Upper lobe of left lung (tissue), 4 donors: Measurements from ENCODE around the gene DENND1A.

Experiments used
- POLR2AphosphoS5 ChIP-seq, 2 donors: sonication (generic); formaldehyde crosslinking; IDR thresholded peaks; one replicate each; pipeline ENCODE4 v1.5.1; 2017; ENCODE audit warnings: antibody characterized with exemption in 2 of 2
- TF ChIP-seq, protein P1 (sequence below), 6 experiments: fragments of 450-650 bp in 4 of 6; fragments of 200-600 bp in 2 of 6; sonication (generic) in 2 of 6; IDR thresholded peaks; one replicate each; pipeline ENCODE4 v1.5.1; 2016 to 2019; ENCODE audit warnings: antibody characterized with exemption in 6 of 6

DNA sequence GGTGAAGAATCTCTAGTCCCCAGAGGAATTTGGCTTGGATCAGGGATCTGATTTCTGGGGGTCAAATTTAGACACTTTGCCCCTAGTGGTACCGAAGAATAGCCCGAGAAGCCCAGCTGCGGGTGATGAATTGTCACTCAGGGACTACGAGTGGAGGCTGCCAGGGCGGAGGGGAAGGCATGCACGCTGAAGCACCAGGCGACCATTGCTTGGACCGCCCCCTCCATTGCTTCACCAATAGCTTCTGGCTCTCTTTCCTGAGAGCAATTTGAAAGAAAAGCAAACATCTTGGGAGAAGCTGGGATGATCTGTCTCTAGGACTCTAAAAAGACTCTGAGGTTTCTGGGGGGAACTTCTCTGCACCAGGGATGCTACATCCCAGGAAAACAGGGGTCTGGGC lies 436.3 kb downstream of the DENND1A start:
- TF ChIP-seq POLR2AphosphoS5 (IDR thresholded peaks at IDR 0.05) = no peak
- TF ChIP-seq, protein P1, sequence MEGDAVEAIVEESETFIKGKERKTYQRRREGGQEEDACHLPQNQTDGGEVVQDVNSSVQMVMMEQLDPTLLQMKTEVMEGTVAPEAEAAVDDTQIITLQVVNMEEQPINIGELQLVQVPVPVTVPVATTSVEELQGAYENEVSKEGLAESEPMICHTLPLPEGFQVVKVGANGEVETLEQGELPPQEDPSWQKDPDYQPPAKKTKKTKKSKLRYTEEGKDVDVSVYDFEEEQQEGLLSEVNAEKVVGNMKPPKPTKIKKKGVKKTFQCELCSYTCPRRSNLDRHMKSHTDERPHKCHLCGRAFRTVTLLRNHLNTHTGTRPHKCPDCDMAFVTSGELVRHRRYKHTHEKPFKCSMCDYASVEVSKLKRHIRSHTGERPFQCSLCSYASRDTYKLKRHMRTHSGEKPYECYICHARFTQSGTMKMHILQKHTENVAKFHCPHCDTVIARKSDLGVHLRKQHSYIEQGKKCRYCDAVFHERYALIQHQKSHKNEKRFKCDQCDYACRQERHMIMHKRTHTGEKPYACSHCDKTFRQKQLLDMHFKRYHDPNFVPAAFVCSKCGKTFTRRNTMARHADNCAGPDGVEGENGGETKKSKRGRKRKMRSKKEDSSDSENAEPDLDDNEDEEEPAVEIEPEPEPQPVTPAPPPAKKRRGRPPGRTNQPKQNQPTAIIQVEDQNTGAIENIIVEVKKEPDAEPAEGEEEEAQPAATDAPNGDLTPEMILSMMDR (IDR thresholded peaks at IDR 0.05) = no peak
